ENCODE data around the gene RNASE8.

DNA sequence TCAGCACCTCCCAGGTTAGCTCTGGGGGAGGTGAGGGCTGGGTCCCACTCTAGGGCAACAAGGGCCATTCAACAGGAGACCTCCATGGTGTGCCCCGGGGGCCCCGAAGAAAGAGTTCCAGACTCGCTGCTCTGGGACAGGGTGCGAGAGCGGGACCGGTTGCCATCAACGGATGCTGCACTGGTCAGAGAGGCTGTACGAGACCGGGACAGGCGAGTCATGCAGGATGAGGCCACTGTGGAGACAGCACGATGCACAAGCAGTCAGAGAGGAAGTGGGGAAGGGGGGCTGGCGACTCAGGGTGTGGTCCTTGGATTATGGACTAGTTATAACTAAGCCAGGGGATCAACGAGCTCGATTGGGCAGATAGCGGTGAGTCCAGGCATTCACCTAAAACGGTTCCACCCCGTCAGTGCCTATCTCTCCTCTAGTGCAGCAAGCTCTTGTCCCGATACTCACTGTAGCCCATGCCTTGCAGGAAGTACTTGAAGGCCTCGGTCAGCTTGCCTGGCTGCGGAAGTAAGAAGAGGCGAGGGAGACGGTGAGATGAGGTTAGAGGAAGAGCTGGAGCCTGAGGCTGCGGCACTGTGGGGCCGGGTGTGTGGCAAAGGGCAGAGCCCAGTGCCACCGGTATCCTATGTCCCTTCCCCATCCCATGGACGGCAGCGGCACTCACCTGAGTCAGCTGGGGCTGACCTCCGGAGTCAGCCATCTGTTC lies 39.9 kb upstream of the RNASE8 start:
- TF ChIP-seq, protein P1, sequence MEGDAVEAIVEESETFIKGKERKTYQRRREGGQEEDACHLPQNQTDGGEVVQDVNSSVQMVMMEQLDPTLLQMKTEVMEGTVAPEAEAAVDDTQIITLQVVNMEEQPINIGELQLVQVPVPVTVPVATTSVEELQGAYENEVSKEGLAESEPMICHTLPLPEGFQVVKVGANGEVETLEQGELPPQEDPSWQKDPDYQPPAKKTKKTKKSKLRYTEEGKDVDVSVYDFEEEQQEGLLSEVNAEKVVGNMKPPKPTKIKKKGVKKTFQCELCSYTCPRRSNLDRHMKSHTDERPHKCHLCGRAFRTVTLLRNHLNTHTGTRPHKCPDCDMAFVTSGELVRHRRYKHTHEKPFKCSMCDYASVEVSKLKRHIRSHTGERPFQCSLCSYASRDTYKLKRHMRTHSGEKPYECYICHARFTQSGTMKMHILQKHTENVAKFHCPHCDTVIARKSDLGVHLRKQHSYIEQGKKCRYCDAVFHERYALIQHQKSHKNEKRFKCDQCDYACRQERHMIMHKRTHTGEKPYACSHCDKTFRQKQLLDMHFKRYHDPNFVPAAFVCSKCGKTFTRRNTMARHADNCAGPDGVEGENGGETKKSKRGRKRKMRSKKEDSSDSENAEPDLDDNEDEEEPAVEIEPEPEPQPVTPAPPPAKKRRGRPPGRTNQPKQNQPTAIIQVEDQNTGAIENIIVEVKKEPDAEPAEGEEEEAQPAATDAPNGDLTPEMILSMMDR (IDR thresholded peaks at IDR 0.05): no peak
- TF ChIP-seq POLR2A (IDR thresholded peaks at IDR 0.05): no peak
